ENCODE data around the gene ASH1L.
"Not testable (repeated sequence)": the region's sequence is repeated elsewhere in the genome, so short reads cannot be mapped to it uniquely, and the experiment has no call there.

ASH1L gene

DNA sequence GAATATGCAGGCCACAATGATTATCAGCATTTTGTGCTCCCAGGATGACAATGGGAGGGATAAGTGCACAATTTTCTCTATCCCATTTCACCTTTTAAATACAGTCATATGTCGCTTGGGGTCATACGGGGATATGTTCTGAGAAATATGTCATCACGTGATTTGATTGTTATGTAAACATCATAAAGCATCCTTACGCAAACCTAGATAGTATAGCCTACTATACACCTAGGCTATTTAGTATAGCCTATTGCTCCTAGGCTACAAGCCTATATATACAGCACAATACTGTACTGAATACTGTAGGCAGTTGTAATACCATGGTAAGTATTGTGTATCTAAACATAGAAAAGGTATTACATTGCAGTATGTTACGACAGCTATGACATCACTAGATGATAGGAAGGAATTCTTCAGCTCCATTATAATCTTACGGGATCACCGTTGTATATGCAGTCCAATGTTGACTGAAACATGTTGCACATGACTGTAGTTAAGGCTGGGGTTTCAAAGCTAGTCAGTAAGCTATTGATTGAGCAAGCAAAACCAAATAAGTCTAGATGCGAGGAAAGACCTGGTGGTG is 223.0 kb downstream of the ASH1L start:
- no peak for DNase-seq (ENCODE audit: low spot score)

DNA sequence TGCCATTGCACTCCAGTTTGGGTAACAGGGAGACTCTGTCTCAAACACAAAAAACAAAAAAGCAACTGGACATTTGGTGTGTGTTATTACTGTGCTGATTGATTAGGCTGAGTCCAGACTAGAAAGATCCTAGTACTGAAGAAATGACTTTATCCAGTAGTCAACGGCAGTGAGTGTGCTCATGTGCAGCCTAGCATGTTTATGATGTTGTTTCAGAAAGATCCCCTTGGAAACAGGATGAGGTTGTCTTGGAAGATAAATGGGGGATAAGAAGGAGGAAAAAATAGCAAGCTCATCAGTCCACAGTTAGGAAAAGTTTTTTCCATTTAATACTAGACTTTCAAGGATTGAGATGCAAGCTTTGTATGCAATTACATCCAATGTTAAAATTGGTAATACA is 227.6 kb downstream of the ASH1L start:
- no peak for DNase-seq (ENCODE audit: low spot score)

DNA sequence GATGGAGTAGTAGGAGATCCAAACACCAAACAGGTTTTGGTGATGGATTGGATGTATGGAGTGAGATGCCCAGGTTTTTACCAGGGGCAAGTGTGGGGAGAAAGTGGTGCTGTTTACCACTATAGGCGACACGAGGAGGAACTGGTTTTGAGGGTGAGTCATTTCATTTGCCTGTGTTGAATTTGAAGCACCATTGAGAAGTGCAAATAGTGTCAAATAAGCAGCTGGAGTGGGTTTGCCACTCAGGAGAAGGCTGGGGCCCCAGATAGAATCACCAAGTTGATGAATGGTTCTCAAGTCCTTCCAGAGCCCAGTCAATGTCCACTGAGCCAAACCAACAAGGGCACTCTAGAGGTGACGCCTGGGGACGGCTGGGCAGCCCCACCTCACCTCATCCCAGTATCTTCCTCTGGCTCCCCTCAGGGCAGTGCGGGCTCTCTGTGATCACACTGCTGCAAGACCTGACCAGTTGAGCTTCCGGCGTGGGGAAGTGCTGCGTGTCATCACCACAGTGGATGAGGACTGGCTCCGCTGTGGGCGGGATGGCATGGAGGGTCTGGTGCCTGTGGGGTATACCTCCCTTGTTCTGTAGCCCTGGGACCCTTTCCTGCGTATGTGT is 232.5 kb downstream of the ASH1L start:
- DNase-seq (ENCODE audit: low spot score) = no peak

DNA sequence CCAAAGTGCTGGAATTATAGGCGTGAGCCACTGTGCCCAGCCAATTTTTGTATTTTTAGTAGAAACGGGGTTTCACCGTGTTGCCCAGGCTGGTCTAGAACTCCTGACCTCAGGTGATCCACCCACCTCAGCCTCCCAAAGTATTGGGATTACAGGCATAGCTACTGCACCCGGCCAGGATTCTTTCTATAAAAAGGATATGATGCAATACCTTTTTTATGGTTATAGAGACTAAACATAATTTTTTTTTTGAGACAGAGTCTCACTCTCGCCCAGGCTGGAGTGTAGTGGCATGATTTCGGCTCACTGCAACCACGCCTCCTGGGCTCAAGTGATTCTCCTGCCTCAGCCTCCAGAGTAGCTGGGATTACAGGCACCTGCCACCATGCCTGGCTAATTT is 233.7 kb downstream of the ASH1L start:
- not testable (repeated sequence) for DNase-seq (ENCODE audit: low spot score)

DNA sequence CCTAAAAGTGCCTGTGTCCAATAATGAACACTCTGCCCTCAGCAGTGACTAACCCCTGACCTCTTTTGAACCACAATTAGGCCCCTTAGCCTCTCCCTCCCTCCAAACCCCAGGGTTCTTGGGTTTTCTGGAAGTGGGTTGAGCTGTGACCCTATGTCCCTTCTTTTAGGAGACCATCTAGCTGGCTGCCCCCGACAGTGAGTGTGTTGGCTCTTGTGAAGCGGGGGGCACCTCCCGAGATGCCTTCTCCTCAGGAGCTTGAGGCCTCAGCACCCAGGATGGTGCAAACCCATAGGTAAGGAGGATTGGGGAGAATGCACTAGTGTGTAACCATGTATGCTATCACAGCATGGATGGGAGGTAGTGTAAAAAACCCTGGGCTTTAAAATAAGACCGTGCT is 234.6 kb downstream of the ASH1L start:
- DNase-seq (ENCODE audit: low spot score) = no peak

DNA sequence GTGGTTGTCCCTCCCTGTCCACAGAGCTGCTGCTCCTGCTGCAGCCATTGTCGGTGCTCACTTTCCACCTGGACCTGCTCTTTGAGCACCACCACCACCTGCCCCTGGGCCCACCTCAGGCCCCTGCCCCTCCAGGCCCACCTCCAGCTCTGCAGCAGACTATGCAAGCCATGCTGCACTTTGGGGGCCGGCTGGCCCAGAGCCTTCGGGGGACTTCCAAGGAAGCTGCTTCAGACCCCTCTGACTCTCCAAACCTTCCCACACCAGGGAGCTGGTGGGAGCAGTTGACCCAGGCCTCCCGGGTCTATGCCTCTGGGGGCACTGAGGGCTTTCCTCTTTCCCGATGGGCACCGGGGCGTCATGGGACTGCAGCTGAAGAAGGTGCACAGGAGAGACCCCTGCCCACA is 236.0 kb downstream of the ASH1L start:
- no peak for DNase-seq (ENCODE audit: low spot score)

DNA sequence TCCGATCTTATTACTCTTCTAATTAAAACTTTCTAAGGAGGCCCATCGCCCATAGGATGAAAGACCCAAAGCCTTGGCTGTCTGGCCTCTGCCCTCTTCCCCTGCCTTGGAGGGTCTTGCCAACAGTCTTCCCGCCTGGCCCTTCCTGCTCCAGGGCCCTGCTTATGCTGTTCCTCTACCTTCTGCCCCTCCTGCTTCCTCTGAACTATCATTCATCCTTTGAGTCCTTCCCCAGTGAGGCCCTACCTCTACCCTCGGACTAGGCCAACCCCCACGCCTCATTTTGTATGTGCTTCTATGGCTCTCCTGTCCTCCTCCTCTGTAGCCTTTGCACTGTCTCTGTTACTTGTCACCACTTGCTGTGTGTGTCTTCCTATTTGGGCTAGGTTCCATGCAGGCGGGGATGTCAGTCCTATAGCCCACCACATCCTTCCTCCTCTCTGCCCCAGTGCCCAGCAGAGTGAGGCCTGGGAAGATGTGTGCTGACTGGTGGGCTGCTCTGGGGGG is 236.5 kb downstream of the ASH1L start:
- DNase-seq (ENCODE audit: low spot score) = no peak

DNA sequence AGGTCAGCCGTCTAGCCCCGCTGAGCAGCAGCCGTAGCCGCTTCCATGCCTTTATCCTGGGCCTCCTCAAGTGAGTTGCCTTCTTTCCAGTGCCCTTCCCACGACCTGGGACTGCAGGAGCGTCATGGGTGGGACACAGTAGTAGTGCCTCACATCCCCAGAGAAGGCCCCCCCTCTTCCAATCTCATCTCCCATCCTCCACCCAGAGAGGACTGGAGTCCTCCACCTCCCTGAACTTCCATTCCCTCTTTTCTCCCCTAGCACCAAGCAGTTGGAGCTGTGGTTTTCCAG is 237.1 kb downstream of the ASH1L start:
- DNase-seq (ENCODE audit: low spot score) = no peak

DNA sequence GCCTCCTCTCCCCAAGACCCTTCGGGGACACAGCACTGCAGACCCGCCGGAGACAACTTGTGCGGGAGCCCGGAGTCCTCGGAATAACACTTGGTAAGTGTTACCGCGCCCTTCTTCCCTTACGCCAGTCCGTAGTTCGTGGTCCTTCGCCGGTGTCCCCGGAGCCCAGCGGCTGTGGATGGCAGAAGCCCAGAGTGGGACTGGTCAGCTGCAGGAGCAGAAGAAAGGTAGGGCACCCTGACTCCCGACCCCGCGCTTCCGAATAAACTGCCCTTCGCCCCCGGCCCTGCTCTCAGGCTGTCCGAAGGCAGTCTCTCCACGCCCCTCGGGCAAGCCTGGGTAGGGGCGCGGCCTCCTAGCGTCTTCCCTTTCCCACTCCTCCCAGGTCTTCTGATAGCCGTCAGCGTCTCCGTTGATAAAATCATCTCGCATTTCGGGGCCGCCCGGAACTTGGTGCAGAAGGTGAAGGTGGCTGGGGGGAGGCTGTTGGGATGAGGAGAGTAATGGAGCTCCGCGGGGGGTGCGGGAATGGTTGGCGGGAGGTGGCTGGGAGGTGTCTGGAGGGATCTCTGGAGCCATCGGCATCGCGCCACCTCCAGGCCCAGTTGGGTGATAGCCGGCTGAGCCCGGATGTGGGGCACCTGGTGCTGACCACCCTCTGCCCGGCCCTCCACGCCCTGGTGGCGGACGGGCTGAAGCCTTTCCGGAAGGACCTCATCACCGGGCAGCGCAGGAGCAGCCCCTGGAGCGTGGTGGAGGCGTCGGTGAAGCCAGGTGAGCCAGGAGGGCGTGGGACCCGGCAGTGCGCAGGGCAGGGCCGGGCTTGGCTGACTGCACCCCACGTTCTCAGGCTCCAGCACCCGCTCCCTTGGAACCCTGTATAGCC is 237.6 kb downstream of the ASH1L start:
- peak; percentile 68 for DNase-seq (ENCODE audit: low spot score)

DNA sequence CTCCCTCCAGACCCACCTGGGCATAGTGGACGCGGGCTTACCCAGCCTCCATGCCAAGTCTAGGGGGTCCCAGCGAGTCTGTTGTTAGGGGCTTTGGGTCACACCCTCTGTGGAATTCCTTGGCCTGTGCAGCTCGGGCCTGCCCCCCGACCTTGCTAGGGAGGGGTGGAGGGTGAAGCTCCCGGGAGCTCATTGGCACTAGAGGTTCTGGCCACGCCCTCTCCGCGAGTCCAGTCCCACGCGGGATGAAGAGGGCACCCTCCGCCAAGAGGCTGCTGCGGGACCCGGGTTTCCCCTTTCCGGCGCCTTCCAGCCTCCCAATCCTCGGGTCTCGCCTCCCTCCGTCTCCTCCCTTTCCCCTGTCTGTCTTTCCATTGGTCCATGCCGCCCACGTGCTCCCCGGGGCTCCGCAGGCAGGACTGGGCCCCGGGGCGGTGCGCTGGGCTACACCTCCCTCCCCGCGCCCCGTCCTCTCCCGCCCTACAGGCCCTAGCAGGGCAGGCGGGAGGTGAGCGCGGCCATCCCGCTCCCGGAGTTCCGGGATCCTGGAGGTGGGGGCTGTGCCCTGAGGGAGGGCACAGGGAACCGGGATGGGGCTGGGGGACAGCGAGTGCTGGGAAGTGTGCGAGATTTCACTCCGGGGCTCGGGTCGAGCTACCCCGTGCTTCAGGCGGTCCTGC is 238.4 kb downstream of the ASH1L start:
- DNase-seq (ENCODE audit: low spot score) = peak; percentile 98

DNA sequence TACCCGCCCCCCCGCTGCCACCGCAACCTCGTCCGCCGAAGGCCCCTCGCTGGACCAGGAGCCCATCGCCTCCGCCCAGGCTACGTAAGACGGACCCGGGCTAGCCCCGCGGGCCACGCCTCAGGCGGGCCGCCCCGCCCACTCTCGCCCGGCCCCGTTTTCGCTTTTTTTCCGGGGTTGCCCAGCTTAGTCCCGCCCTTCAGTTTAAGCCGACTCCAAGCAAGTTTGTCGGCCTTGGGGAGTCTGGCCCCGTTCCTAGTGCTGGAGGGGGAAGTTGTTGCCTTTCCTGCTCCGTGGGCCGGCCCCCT is 238.9 kb downstream of the ASH1L start:
- peak; percentile 85 for DNase-seq (ENCODE audit: low spot score)

DNA sequence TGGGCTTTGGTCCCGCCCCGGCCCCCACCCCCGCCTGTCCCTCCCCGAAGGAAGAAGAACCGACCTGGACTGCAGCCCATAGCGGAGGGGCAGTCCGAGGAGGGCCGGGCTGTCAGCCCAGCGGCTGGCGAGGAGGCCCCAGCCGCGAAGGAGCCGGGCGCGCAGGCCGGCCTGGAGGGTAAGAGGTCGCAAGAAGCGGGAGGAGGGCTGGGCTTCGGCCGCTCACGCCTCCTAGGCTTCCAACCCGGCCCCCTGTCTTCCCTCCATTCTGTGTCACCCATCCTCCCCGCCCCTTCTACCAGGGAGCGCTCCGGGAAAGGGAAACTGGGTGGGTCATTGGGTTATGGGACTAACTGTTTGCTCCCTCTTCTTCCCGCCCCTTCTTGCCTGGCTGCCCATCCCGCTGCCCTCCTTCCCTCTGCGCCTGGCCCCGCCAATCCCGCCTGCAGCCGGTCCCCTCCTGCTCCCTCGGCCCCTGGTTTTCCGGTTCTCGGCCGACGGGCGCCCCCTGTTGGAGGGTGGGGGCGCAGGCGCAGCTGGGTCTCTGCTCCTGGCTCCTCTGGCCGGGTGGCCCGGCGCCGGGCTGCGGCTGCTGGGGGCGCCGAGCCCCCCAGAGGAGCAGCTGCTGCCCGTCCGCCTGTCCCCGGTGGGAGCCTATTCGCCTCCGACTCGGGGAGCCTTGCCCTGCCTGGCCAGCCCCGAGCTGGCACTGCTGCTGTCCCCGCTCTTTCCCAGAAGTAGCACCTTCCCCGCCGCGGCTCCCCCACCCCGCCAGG is 239.5 kb downstream of the ASH1L start:
- peak; percentile 98 for DNase-seq (ENCODE audit: low spot score)

DNA sequence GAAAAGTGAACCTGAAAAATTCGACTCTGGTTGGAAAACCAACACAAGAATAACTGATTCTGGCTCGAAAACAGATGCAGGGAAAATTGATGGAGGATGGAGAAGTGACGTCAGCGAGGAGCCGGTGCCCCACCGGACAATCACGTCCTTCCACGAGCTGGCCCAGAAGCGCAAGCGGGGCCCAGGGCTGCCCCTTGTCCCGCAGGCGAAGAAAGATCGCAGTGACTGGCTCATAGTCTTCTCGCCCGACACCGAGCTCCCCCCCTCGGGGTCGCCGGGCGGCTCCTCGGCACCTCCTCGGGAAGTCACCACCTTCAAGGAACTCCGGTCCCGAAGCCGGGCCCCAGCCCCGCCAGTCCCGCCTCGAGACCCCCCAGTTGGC is 240.0 kb downstream of the ASH1L start:
- peak; percentile 69 for DNase-seq (ENCODE audit: low spot score)

DNA sequence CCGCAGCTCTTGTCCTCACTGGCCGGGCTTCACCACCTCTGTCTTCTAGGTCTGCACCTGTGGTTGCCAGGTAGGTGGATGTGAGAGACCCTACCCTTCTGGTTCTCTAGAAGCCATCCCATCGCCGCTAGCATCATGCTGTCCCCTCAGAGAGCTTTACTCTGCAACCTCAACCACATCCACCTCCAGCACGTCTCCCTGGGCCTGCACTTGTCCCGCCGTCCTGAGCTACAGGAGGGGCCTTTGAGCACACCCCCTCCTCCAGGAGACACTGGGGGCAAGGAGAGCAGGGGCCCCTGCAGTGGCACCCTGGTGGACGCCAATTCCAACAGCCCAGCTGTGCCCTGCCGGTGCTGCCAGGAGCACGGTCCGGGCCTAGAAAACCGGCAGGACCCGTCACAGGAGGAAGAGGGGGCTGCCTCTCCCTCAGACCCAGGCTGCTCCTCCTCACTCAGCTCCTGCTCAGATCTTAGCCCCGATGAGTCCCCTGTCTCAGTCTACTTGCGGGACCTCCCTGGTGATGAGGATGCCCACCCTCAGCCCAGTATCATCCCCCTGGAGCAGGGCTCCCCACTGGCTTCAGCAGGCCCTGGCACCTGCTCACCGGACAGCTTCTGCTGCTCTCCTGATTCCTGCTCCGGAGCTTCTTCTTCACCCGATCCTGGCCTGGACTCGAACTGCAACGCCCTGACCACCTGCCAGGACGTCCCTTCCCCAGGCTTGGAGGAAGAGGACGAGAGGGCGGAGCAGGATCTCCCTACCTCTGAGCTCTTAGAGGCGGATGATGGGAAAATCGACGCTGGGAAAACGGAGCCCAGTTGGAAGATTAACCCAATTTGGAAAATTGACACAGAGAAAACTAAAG is 240.7 kb downstream of the ASH1L start:
- peak; percentile 61 for DNase-seq (ENCODE audit: low spot score)

DNA sequence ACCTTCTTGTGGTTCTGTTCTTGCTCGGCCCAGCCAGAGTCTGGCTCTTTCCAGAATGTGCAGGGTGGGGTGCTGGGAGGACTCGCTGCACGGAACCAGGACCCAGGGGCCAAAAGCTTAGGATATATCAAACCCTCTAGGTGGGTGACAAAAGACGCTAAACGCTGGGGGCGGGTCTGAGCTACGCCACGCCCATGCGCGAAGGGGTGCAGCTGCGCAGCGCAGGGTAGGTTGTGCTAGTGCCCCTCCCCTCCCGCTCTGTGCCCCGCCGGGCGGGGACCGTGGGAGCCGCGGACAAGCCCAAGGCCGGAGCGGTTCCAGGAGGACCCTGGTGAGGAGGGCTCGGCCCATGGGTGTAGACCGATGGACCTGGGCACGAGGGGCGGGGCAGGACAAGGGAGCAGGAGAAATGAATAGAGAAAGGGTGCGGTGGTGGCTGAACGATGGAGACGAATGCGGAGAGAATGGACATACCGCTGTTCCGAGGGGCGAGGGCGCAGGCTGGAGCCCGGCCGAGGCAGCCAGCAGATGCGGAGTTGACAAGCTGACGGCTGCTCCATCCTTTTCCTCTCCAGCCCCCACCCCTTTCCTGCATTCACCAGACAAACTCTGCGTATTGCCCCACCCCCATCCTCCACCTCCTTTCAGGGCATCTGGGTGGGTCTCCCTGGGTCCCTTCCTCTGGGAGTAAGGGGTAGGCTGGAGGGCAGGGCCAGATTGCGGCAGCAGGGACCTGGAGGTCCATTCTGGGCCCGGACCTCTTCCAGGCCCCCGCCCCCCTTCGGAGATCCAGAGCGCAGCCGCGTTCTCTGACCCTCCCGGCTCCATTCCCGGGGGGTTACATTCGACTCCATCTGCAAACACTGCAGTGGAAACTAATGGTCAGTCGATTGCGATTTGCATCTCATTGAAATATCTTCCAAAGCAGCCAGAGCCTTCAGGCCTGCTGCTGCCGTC is 241.7 kb downstream of the ASH1L start, which contains the start of gene RUSC1:
Gene RUSC1 (plus strand): TSS at position 234 of the 957 bp plus-strand sequence. CDS start 880 bp downstream, outside the sequence.
- DNase-seq (ENCODE audit: low spot score) = peak; percentile 70

DNA sequence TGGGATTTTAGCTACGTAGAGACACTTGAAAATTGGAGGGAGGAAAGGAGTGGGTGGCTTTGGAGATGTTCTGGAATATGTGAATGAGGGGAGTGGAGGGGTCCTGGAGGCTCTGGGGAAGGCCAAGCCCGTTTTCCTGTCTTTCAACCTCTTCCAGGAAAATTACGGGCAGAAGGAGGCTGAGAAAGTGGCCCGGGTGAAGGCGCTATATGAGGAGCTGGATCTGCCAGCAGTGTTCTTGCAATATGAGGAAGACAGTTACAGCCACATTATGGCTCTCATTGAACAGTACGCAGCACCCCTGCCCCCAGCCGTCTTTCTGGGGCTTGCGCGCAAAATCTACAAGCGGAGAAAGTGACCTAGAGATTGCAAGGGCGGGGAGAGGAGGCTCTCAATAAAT is 242.4 kb downstream of the ASH1L start:
- no peak for DNase-seq (ENCODE audit: low spot score)

DNA sequence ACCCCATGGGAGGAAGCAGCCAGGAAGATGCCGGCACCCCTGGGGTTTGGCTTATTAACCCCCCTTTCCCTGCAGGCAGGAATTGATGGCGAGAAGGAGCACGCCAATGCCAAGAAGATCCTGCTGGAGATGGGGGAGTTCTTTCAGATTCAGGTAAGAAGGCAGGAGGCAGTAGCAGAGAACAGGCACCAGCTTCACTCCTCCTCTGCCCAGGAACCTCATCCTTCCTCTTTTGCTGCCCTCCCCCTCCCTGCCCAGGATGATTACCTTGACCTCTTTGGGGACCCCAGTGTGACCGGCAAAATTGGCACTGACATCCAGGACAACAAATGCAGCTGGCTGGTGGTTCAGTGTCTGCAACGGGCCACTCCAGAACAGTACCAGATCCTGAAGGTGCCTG is 243.1 kb downstream of the ASH1L start:
- no peak for DNase-seq (ENCODE audit: low spot score)

DNA sequence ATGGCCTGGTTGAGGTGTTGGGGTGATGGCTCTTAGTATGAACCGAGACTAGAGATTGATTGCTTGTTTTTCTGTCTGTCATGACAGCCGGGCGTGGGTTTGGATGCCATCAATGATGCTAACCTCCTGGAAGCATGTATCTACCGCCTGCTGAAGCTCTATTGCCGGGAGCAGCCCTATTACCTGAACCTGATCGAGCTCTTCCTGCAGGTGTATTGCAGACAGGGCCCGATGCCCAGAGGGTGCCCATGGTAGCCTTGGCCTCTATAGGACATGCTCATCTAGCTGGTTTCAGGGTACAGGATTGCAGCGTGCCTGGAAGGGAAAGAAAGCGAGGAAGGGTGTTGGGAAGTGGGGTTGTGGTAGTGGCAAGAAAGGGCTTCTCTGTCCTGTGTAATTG is 244.5 kb downstream of the ASH1L start:
- no peak for DNase-seq (ENCODE audit: low spot score)

DNA sequence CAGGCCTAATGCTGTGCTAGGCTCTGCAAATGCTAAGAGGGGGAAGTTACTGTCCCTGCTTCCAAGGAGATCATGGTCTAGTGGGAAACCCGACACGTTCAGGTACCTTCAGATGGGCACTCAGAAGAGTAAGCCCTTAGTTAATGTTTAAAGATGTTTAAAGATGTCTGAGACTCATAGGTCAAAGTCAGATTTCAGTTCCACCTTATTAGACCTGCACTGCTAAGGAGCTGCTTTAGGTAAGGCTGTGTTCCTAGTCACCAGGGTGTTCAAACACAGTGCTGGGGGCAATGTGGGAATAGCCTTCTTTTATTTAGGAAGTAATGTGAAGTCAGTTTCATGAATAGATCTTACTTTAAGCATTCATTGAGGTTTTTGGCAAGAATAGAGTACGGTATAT is 245.7 kb downstream of the ASH1L start:
- DNase-seq (ENCODE audit: low spot score) = no peak
